HCT116 (cell line): Measurements from ENCODE around the gene ZNF536.

Experiments
- EZH2 ChIP-seq: fragments of 200-600 bp; sonication (generic); IDR thresholded peaks from 2 replicates; pipeline ENCODE4 v1.6.1; 2017; ENCODE audit warnings: antibody characterized with exemption, mixed run types
- EZH2phosphoT487 ChIP-seq: fragments of 200-600 bp; IDR thresholded peaks from 2 replicates; pipeline ENCODE4 v1.6.1; 2018; ENCODE audit warnings: antibody characterized with exemption, borderline replicate concordance
- FOSL1 ChIP-seq: IDR thresholded peaks from 2 replicates; pipeline ENCODE4 v1.6.1; 2012; ENCODE audit warnings: low read depth
- JUND ChIP-seq: IDR thresholded peaks from 2 replicates; pipeline ENCODE4 v1.6.1; 2012
- POLR2A ChIP-seq: IDR thresholded peaks from 2 replicates; pipeline ENCODE4 v1.7.0; 2011; ENCODE audit warnings: borderline replicate concordance; ENCODE audit not compliant: insufficient read depth, insufficient read length; ENCODE audit errors: extremely low read depth
- POLR2AphosphoS5 ChIP-seq: IDR thresholded peaks from 2 replicates; pipeline ENCODE4 v1.6.1; 2011; ENCODE audit warnings: mild to moderate bottlenecking, low read depth, low read length, moderate library complexity
- SIN3A ChIP-seq: IDR thresholded peaks from 2 replicates; pipeline ENCODE4 v1.6.1; 2012; ENCODE audit warnings: low read depth
- TCF7L2 ChIP-seq: IDR thresholded peaks from 2 replicates; pipeline ENCODE4 v1.7.0; 2011; ENCODE audit warnings: borderline replicate concordance, inconsistent platforms; ENCODE audit not compliant: insufficient read depth, insufficient read length; ENCODE audit errors: extremely low read depth
- ZFX ChIP-seq: fragments of 450-650 bp; IDR thresholded peaks from 2 replicates; pipeline ENCODE4 v1.6.1; 2017
- TF ChIP-seq, protein P1 (sequence below), 3 experiments: fragments of 200-600 bp in 1 of 3; sonication (generic) in 1 of 3; IDR thresholded peaks in 2 of 3; conservative IDR thresholded peaks in 1 of 3; 2 replicates each; pipeline ENCODE4 v1.5.1; 2012 to 2017; ENCODE audit warnings: low read depth in 2 of 3, low read length in 2 of 3, antibody characterized with exemption in 1 of 3, borderline replicate concordance in 1 of 3, control low read depth in 1 of 3, mild to moderate bottlenecking in 1 of 3, mixed read lengths in 1 of 3, mixed run types in 1 of 3, moderate library complexity in 1 of 3; ENCODE audit not compliant: insufficient read depth in 1 of 3
- TF ChIP-seq, protein P2 (sequence below): IDR thresholded peaks from 2 replicates; pipeline ENCODE4 v1.6.1; 2012; ENCODE audit warnings: low read depth

DNA sequence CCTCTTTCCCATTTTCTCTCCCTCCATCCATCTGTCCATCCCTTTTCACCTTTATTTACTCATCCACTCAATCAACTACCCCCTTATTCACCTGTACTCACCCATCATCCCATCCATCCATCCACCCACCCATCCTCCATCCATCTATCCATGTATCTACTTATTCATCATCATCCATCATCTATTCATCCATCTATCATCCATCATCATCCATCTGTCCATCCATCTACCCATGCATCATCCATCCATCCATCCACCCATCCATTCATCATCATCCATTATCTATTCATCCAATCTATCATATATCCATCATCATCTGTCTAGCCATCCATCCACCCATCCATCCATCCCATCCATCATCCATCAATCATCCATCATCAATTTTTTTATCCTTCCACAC, 48.3 kb upstream of the ZNF536 start:
- TF ChIP-seq ZFX (no peak), POLR2A (no peak), EZH2phosphoT487 (no peak), SIN3A (no peak), POLR2AphosphoS5 (no peak), TCF7L2 (no peak), EZH2 (no peak), JUND (no peak), FOSL1 (no peak)
- TF ChIP-seq, protein P1, sequence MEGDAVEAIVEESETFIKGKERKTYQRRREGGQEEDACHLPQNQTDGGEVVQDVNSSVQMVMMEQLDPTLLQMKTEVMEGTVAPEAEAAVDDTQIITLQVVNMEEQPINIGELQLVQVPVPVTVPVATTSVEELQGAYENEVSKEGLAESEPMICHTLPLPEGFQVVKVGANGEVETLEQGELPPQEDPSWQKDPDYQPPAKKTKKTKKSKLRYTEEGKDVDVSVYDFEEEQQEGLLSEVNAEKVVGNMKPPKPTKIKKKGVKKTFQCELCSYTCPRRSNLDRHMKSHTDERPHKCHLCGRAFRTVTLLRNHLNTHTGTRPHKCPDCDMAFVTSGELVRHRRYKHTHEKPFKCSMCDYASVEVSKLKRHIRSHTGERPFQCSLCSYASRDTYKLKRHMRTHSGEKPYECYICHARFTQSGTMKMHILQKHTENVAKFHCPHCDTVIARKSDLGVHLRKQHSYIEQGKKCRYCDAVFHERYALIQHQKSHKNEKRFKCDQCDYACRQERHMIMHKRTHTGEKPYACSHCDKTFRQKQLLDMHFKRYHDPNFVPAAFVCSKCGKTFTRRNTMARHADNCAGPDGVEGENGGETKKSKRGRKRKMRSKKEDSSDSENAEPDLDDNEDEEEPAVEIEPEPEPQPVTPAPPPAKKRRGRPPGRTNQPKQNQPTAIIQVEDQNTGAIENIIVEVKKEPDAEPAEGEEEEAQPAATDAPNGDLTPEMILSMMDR (IDR thresholded peaks at IDR 0.05 in 2 of 3, conservative IDR thresholded peaks at IDR 0.05 in 1 of 3; ENCODE audit: borderline replicate concordance in 1 of 3, insufficient read depth in 1 of 3, low read depth in 2 of 3, low read length in 2 of 3) = no peak
- TF ChIP-seq, protein P2, sequence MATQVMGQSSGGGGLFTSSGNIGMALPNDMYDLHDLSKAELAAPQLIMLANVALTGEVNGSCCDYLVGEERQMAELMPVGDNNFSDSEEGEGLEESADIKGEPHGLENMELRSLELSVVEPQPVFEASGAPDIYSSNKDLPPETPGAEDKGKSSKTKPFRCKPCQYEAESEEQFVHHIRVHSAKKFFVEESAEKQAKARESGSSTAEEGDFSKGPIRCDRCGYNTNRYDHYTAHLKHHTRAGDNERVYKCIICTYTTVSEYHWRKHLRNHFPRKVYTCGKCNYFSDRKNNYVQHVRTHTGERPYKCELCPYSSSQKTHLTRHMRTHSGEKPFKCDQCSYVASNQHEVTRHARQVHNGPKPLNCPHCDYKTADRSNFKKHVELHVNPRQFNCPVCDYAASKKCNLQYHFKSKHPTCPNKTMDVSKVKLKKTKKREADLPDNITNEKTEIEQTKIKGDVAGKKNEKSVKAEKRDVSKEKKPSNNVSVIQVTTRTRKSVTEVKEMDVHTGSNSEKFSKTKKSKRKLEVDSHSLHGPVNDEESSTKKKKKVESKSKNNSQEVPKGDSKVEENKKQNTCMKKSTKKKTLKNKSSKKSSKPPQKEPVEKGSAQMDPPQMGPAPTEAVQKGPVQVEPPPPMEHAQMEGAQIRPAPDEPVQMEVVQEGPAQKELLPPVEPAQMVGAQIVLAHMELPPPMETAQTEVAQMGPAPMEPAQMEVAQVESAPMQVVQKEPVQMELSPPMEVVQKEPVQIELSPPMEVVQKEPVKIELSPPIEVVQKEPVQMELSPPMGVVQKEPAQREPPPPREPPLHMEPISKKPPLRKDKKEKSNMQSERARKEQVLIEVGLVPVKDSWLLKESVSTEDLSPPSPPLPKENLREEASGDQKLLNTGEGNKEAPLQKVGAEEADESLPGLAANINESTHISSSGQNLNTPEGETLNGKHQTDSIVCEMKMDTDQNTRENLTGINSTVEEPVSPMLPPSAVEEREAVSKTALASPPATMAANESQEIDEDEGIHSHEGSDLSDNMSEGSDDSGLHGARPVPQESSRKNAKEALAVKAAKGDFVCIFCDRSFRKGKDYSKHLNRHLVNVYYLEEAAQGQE = no peak
